ENCODE results near the gene ARHGEF17. TPM values are rescaled to one million over a fixed set of nuclear protein-coding genes. Genes with fewer than 3 reads are reported as not detected.

The ARHGEF17 gene
- polyA plus RNA-seq, 12 donors, result 36.2 to 55.1 (median 44.6) TPM; not detected in 1

GRCh38 chr11:73392108-73393010, 84.3 kb downstream of the ARHGEF17 start:
- DNase-seq, result no peak

DNA sequence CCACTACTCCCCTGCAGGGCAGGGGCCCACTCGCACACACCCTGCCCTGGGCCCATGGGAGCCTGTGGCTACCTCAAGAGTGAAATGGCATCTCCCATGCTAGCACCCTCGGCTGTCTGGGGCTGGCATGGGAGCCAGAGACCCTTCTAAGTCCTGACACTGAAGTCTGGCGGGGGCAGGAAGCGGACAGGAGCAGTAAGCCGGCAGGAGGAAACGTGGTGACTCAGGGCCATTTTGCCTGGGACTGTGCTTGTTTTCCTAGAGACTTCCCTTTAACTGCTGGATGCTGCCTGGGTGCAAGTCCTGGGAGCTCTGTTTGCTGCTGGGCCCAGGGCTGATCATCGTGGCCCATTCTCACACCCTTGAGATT, 84.9 kb downstream of the ARHGEF17 start:
- DNase-seq, result no peak

GRCh38 chr11:73393479-73394415, 85.7 kb downstream of the ARHGEF17 start:
- DNase-seq, result peak; percentile 75

GRCh38 chr11:73394416-73395296, 86.6 kb downstream of the ARHGEF17 start:
- no peak for DNase-seq

GRCh38 chr11:73395297-73396208, 87.5 kb downstream of the ARHGEF17 start:
- no peak for DNase-seq

DNA sequence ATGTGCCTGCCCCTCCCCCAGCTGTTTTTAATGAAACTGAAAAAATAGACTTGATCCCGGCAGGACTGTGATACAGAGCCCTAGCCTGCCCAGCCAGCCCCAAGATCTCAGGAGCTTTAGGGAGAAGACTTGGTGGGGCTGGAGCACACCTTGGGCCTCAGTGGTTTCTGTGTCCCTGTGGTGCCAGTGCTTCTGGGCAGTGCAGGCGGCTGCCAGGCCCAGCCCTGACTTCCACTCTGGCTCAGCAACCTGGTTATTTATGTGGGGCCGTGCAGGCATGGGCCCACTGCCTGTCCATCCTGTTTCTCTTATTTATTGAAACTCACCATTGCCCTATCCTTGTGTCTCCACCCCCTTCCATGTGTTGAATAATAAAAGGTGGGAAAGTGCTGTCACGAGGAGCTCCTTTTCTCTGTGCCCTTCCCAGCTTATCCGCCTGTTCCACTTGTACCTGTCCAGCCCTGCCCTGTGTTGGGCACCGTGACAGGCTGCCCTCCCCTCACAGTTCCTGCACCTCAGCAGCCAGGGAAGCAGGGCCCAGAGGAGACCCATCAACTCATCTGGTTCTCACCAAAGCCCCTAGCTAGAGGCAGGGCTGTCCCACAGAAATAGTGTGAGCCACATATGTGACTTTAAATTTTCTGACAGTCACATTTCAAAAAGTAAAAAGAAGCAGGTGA, 88.3 kb downstream of the ARHGEF17 start:
- no peak for DNase-seq

GRCh38 chr11:73396985-73397384, 88.9 kb downstream of the ARHGEF17 start:
- DNase-seq, result no peak

GRCh38 chr11:73397468-73398131, 89.5 kb downstream of the ARHGEF17 start:
- DNase-seq, result no peak

DNA sequence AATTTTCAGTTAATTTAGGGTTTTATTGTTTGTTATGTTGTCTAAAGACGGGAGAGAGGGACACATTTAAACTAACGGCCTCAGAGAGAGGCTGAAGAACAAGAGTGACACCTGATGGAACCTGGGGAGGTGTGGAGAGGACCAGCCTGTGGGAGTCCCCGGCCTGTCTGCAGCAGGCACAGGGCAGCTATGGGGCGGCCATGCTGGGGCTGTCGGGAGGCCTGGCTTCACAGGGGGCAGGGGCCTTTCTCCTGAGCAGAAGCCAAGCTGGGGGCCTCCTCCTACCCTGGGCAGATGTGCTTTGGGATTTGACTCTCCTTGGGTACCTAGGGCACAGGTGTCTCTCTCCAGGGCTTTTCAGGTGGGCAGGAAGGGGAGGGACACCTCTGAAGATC, 90.1 kb downstream of the ARHGEF17 start:
- DNase-seq, result no peak

GRCh38 chr11:73398721-73399120, 90.6 kb downstream of the ARHGEF17 start:
- DNase-seq, result no peak

DNA sequence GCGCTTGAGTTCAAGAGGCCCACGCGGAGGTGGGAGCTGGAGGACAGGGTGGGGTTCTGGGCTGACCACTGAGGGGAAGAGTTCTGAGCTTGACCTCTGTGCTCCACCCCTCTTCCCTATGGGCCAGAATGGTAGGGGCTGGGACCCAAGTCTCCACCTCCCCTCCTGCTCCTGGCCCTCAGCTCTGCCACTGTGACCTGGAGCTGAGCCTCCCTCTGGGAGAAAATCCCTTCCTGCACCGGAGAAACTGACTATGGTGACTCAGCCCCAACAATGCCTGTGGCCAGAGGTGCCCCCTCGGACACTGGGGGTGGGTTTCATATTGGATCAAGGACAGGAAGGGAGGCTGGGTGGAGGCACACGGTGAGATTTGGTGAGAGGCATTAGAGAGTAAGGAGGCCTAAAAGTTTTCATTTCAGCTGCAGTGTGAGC, 91.1 kb downstream of the ARHGEF17 start:
- DNase-seq, result no peak

DNA sequence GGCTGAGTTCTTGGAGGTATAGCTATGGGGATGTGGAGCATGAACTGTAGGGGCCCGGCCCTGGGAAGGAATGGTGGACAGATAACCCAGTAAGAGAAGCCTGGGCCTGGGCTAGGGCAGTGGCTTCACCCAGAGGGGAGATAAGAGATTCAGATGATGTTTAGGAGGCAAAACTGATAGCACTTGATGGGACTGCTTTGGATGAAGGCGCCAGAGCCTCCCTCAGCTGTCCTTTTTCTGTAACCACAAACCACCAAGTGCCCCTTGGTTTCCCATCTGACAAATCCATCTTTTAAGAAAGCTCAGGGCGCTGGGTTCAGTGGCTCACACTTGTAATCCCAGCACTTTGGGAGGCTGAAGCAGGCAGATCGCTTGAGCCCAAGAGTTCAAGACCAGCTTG, 91.6 kb downstream of the ARHGEF17 start:
- DNase-seq, result no peak

GRCh38 chr11:73400293-73400692, 92.2 kb downstream of the ARHGEF17 start:
- no peak for DNase-seq

DNA sequence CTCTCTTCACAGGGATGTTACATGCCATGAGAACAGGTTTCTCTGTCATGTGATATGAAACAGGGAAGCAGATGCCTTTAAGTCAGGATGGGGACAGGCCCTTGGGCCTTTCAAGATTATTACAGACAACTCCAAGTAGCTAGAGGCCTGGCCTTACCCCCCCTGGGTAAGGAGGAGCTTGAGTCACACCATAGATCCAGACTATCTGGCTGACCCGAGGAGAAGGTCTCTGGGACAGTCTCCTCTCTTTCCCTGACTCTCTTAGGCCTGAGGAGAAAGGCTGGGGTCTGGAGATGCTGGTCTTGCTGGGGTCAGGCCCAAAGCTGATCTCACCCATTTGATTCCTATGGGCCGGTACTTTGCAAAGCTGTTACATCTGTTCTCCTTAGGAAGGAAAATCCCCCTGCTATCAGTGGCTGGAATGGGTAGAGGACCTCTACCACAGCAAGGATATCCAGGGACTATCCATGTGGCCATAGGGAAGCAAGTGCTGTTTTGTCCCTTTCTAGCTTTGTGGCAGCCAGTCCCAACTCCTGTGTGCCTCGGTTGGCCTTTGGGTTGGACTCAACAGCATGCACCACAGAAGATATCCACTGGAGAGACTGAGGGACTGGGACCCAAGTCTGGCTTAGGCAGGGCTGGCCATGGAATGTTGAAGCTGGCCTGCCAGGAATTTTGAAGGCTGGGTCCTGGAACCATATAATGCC, 93.3 kb downstream of the ARHGEF17 start:
- DNase-seq, result no peak

DNA sequence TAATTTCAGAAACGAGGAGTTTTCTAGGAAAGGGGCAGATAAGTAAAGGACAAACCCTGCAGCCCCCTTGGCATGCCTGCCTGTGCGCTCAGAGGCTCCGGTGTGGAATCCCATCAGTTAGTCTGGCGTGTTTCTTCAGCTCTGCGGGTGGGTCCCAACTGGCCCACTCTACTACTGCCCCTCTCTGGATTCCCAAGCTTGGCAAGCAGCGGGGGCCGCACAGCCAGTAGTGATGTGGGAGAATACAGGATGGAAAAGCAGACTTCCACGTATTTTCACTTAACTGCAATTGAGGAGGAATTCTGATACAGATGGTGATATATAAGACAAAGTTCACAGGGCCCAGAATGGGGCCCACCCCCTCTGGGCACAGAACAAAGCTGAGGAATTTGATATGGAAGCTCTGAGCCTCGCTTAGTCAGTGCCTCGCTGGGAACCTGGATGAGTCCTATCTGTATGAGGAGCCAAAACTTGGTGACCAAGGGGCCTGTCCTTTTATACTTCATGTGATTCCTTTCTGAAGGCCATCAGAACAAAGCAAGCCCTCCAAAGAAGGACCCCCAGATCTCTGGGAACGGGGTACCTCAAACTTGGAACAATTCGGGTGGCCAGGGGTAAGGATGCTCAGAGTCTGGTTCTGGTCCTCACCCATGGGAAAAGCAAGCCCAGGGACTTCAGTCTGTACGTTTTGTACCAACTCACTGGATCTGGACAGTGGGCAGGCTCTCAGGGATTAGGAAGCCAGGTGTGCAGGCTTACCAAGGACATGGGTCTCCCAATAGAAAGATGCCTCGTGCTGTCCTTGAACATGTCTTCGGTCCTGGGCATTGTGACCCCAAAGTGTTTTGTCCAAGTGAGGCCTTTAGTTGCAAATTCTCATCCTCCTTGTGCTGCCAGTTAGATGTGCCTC, 94.1 kb downstream of the ARHGEF17 start:
- DNase-seq, result no peak

DNA sequence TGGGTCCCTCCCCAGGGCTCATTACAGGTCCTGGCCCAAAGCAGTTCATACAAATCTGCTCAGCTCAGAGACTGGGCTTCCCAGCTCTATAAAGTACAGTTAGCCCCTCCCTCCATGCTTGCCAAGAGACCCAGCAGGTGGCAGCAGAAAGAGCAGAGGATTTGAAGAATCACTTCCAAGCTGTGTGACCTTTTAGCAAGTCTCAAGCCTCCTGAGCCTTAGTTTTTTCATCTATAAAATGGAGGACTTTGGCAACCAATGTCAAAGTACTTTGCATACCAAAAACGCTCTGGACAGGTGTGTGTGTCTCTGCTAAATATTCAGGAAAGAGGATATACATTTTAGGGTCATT, 94.7 kb downstream of the ARHGEF17 start:
- DNase-seq, result no peak

DNA sequence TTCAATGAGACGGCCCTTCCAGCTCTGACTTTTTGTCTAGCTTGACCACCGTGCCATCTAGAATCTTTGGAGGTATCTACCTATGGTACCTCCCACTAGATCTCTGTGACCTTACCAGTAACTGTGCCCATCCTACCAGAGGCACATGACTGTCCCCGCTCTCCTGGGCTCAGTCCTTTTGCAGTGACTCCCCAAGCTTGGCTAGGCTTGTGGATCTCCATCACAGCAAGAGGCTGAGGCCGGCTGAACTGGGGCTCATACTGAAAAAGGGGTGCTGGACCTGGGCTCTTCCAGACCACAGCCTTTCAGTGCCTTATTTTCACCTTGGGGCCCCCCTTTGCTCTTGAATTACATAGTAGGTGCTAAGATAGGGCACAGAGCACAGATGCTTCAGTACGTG, 95.5 kb downstream of the ARHGEF17 start:
- no peak for DNase-seq

DNA sequence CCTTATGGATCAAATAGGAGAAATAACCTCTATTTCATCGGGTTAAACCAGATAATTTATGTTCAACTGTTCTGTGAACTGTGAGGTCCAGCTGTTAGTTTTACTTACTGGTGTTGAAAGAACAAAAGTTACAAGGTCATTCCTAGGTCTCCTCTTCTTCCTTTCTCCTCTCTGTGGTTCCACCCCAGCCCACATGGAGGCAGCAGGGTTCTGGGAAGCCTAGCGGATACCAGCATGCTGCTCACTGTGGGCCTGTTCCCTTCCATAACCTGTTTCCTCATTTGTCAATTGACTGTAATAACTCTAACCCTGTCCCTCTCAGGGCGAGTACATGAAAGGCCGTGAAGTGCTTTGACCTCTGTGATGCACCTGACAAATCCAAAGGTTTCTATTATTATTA, 96.0 kb downstream of the ARHGEF17 start:
- DNase-seq, result no peak
